ENCODE measurements around the gene GLCE. TPM values are rescaled to one million over a fixed set of nuclear protein-coding genes. Genes with fewer than 3 reads are reported as not detected.

The GLCE gene
- total RNA-seq, 1 donor = 14.8 TPM

DNA sequence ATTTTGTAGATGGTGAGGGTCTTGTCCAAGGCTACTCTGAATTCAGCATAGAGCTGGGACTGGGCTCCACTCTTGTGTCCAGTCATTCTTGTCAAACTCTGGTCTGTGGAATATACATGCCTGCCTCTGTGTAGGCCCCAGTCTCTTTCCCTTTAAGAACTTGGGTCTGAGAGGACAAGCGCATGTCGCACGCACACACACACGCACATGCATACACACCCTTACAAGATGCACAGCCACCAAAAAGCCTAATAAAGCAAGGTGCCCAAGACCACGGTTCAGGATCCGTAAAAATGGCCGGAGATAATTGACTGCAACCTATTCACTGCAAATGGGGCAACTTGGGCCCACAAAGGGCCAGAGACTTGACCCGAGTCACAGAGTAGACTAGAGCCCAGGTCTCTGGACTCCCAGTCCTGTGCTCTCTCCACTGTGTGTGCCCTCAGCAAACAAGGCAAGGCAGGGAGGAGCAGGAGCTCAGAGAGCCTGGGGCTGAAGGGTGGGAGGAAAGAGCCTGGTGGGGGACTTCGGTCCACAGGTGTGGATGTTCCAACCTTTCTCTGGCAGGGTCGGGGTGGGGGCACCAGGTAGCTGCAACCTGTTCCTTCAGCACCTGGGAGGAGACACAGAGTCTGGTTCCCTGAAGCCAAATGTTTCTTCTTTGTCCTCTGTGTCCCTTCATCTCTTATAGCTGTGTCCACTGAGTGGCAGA, 137.4 kb downstream of the GLCE start:
- Histone ChIP-seq H3K9me3 (ENCODE audit: low read depth, low read length) (peaks cover 3% of the 10 kb centered on the region), H4K20me1 (ENCODE audit: insufficient read depth, low read length) (no peaks in the 10 kb centered on the region), H3K36me3 (ENCODE audit: insufficient read depth, low read length) (no peaks in the 10 kb centered on the region), H3K4me3 (ENCODE audit: insufficient read depth, low read length) (no peak overlapping the region), H2AFZ (ENCODE audit: low read length) (no peak overlapping the region), H3K4me1 (ENCODE audit: insufficient read depth, low read length) (peaks cover 4% of the 10 kb centered on the region), H3K4me2 (ENCODE audit: insufficient read depth, low read length) (no peak overlapping the region), H3K27me3 (ENCODE audit: insufficient read depth, low read length) (peaks cover 15% of the 10 kb centered on the region), H3K27ac (ENCODE audit: low read depth, low read length) (no peak overlapping the region), H3K79me2 (ENCODE audit: insufficient read depth, low read length) (no peaks in the 10 kb centered on the region)
- TF ChIP-seq CTCF (IDR thresholded peaks at IDR 0.05; ENCODE audit: extremely low read depth, low read depth, low read length) = no peak
- DNase-seq (ENCODE audit: insufficient read length, low spot score, missing footprints) = no peak

- Histone ChIP-seq H3K27me3 (ENCODE audit: insufficient read depth, low read length) (peaks cover 15% of the 10 kb centered on the region), H3K9me3 (ENCODE audit: low read depth, low read length) (peaks cover 3% of the 10 kb centered on the region), H3K4me1 (ENCODE audit: insufficient read depth, low read length) (peaks cover 4% of the 10 kb centered on the region), H3K79me2 (ENCODE audit: insufficient read depth, low read length) (no peaks in the 10 kb centered on the region), H3K27ac (ENCODE audit: low read depth, low read length) (no peak overlapping the region), H4K20me1 (ENCODE audit: insufficient read depth, low read length) (no peaks in the 10 kb centered on the region), H3K36me3 (ENCODE audit: insufficient read depth, low read length) (no peaks in the 10 kb centered on the region), H3K4me2 (ENCODE audit: insufficient read depth, low read length) (peak overlapping the region; percentile 78), H3K4me3 (ENCODE audit: insufficient read depth, low read length) (peak overlapping the region; percentile 71), H2AFZ (ENCODE audit: low read length) (peak overlapping the region; percentile 56)
- TF ChIP-seq CTCF (IDR thresholded peaks at IDR 0.05; ENCODE audit: extremely low read depth, low read depth, low read length) = no peak
- DNase-seq (ENCODE audit: insufficient read length, low spot score, missing footprints) = peak; percentile 68
Observed at GRCh38 chr15:69298354-69298696, 137.9 kb downstream of the GLCE start.

DNA sequence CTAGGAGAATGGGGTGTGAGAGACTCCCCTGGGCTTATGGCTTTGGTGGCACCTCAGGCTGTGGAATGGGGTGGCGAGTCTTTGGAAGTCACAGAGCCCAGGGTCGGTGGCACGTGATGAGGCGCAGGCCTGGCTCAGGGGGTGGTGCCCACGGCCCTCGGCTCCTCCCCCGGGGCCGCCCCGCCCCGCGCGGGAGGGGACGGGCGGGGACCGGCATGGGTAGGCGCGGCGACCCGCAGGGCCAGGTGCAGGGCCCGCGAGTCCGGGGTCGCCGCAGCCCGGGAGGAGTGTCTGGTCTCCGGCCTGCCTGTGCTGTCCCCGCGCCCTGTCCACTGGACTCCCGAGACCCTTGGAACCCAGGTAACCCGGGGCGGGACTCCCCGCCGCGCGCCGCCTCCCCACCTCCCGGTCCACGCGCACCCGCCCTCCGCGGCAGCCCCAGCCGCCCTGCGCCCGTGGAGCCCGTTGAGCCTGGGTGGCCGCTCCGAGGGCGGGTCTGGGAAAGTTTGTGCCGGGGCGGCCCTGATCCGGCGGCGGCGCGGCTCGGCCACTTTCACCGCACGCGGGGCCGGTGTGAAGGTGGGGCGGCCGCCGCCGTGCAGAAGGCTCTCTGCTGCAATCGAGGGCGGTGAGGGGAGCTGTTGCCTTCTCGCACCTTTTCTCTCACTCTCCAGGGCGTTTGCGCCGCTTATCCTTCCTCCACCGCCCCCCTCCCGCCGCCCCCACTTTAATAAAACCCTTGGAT, 138.4 kb downstream of the GLCE start, which contains the start of gene PAQR5:
PAQR5 (plus strand) TSS at position 216 of the 745 bp plus-strand sequence. CDS start 61,169 bp downstream, outside the sequence.
- no peak within 1 kb of the TSS for H3K27ac ChIP-seq (ENCODE audit: low read depth, low read length)
- H3K4me2 ChIP-seq (ENCODE audit: insufficient read depth, low read length) = peak within 1 kb of the TSS; percentile 78
- H2AFZ ChIP-seq (ENCODE audit: low read length) = peak within 1 kb of the TSS; percentile 59
- no peak for TF ChIP-seq CTCF (IDR thresholded peaks at IDR 0.05; ENCODE audit: extremely low read depth, low read depth, low read length)
- no peaks in the 10 kb centered on the region for H4K20me1 ChIP-seq (ENCODE audit: insufficient read depth, low read length)
- peaks cover 3% of the 10 kb centered on the region for H3K9me3 ChIP-seq (ENCODE audit: low read depth, low read length)
- no peaks in the 10 kb centered on the region for H3K79me2 ChIP-seq (ENCODE audit: insufficient read depth, low read length)
- no peaks in the 10 kb centered on the region for H3K36me3 ChIP-seq (ENCODE audit: insufficient read depth, low read length)
- H3K4me1 ChIP-seq (ENCODE audit: insufficient read depth, low read length) = peaks cover 9% of the 10 kb centered on the region
- H3K4me3 ChIP-seq (ENCODE audit: insufficient read depth, low read length) = peak within 1 kb of the TSS; percentile 71
- peaks cover 15% of the 10 kb centered on the region for H3K27me3 ChIP-seq (ENCODE audit: insufficient read depth, low read length)
- peak; percentile 92 for DNase-seq (ENCODE audit: insufficient read length, low spot score, missing footprints)

GRCh38 chr15:69299451-69299886, 139.0 kb downstream of the GLCE start:
- peak; percentile 72 for DNase-seq (ENCODE audit: insufficient read length, low spot score, missing footprints)
- Histone ChIP-seq H3K4me3 (ENCODE audit: insufficient read depth, low read length) (peak overlapping the region; percentile 71), H3K79me2 (ENCODE audit: insufficient read depth, low read length) (no peaks in the 10 kb centered on the region), H3K27me3 (ENCODE audit: insufficient read depth, low read length) (peaks cover 15% of the 10 kb centered on the region), H3K4me2 (ENCODE audit: insufficient read depth, low read length) (peak overlapping the region; percentile 78), H3K36me3 (ENCODE audit: insufficient read depth, low read length) (no peaks in the 10 kb centered on the region), H2AFZ (ENCODE audit: low read length) (peak overlapping the region; percentile 44), H3K4me1 (ENCODE audit: insufficient read depth, low read length) (peaks cover 14% of the 10 kb centered on the region), H4K20me1 (ENCODE audit: insufficient read depth, low read length) (no peaks in the 10 kb centered on the region), H3K9me3 (ENCODE audit: low read depth, low read length) (peaks cover 3% of the 10 kb centered on the region), H3K27ac (ENCODE audit: low read depth, low read length) (no peak overlapping the region)
- TF ChIP-seq CTCF (IDR thresholded peaks at IDR 0.05; ENCODE audit: extremely low read depth, low read depth, low read length) = no peak
